GM18519 (cell line): ENCODE measurements around the gene IGSF21.
"Not testable (repeated sequence)": the region's sequence is repeated elsewhere in the genome, so short reads cannot be mapped to it uniquely, and the experiment has no call there.

ENCODE experiments used
- ATAC-seq: cut with Tn5 transposase; IDR thresholded peaks from one replicate; pipeline ENCODE4 v1.9.1; 2021; ENCODE audit warnings: mild to moderate bottlenecking, moderate library complexity; ENCODE audit not compliant: unreplicated experiment, low FRiP score

Gene IGSF21

DNA sequence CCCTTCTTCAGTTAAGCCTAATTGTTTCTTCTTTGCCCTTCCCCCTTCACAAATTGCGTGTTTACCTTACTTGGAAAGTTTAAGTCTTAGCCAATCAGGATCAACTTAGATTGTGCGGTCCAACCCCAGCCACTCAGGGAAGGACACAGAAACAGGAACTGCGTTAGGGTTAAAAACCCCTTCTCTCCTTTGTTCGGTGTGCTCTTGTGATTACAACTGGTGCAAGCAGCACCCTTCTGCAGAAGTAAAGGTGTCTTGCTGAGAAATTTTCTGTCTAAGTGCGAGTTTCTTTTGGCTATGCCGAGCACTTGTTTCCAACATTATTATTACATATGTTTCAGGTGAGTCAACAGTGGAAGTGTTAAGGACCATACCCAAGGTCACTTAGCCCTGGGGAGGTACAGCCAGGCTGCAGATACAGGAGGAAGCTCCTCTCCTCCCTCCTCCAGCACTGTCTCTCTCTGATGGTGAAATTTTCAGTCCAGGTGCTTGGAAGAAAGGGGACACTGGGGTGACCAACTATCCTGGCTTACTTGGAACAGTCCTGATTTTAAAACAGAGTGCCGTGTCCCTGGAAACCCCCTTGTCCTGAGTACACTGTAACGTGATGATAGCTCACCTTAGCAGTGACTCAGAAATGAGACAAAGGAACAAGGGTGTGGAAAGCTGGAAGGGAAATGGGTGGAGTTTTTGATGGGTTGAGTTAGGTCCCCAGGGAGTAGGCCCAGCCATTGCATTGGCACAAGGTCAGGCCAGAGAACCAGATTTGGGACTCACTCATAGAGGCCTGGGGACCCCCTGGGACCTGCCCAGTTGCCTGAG is 304.4 kb downstream of the IGSF21 start:
- ATAC-seq = no peak

GRCh38 chr1:18412882-18413353 is 305.3 kb downstream of the IGSF21 start:
- ATAC-seq = no peak

- ATAC-seq = no peak
Measured at GRCh38 chr1:18413541-18414305, 306.1 kb downstream of the IGSF21 start.

- ATAC-seq = no peak
Measured at GRCh38 chr1:18414321-18414720, 306.7 kb downstream of the IGSF21 start.

DNA sequence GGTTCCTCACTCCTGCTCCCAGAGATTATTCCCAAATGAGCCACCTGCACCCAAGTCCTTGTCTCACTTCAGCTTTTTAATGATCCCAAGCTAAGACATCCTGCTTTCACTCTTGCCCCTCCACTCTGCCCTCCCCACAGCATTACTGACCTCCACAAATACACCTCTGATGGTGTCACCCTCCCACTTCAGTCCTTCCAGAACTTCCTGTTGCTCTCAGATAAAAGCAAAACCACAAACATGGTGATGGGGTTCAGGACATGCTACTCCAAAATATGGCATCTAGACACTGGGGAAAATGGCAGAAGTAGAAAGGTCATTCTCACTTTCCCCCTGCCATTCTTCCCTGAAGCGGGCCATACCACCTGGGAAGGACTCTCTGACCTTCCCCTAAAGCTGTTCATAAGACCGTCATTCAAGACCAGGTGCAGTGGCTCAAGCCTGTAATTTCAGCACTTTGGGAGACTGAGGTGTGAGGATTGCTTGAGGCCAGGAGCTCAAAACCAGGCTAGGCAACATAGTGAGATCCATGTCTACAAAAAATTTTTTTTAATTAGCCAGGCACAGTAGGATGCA is 307.4 kb downstream of the IGSF21 start:
- ATAC-seq = no peak

DNA sequence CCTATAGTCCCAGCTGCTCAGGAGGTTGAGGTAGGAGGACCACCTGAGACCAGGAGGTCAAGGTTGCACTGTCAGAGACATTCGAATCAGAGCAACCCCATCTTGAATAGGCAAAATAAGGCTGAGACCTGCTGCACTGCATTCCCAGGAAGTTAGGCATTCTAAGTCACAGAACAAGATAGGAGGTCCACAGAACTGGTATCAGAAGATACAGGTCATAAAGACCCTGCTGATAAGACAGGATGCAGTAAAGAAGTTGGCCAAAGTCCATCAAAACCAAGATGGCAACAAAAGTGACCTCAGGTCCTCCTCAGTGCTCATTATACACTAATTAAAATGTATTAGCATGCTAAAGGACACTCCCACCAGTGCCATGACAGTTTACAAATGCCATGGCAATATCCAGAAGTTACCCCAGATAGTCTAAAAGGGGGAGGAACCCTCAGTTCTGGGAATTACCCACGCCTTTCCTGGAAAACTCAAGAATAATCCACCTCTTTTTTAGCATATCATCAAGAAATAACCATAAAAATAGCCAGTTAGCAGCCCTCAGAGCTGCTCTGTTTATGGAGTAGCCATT is 307.9 kb downstream of the IGSF21 start:
- ATAC-seq = no peak

GRCh38 chr1:18416126-18416525 is 308.5 kb downstream of the IGSF21 start:
- ATAC-seq = not testable (repeated sequence)

DNA sequence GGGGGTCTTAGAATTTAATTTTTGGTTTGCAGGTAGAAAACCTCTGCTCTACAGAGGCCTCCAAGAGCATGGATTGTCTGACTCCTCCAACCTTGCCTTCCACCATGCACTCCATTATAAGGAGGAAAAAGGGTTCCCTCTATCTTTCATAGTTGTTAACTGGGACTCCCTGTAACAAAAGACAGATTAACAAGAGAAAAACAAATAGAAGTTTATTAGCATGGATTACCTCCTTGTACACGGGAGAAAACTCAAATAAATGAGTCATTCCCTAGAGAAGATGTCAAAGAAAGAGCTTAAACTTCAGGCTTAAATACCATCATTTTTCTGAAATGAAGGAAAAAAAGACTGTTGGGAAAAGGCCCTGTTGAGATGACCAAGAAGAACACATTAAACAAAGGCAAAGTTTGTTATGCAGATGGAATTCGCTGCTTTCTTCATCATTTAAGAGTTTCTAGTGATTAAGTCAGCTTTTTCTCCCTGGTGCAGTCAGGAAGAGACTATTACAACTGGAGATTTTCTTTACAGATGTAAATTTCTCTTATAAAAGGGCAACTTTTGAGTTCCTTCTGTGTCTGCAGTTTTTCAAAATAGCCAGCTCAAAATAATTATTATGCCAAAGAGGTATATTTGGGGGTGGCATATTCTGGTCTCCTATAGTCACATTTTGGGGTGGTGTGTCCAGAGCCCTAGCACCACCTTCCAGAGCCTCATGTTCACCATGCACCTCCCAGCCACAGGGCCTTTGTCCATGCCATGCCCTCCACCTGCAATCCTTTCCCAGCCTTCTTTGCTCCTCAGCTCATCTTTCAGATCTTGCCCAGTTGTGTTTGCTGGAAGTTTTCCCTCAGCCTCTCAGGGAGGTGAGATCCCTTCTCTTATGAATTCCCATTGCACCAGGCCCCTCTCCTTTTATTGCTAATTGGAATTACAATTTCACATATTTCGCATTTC is 310.0 kb downstream of the IGSF21 start:
- ATAC-seq = no peak

DNA sequence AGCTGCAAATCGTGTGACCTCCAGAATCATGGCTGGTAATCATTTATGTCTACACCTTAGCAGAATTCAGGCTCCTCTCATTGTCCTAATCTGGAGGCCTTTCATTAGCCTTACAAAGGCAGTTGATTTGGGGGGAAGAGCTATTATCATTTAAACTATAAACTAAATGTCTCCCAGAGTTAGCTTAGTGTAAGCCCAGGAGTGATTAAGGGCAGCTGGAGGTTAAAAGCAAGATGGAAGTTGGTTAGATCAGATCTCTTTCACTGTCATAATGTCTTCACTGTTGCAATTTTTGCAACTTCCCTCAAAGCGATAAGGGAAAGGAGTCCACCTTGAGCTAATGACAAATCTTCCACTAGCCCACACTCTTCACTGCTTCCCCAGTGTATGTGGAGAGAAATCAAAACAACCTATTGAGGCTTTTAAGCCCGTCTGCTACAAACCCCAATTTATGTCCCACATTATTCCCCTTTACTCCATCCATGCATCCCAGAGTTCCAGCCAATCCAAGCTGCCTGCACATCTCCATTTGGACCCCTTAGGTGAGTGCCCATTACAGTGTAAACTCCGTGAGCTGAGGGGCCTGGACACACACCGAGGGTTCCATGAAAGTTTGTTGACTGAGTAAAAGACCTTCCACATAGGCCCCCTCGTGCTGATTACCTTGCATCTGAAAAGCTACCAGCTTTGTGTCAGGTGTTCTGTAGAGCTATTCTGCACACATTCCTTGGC is 311.7 kb downstream of the IGSF21 start:
- no peak for ATAC-seq

GRCh38 chr1:18419845-18420184 is 312.2 kb downstream of the IGSF21 start:
- no peak for ATAC-seq

GRCh38 chr1:18422076-18422777 is 314.6 kb downstream of the IGSF21 start:
- ATAC-seq = no peak

DNA sequence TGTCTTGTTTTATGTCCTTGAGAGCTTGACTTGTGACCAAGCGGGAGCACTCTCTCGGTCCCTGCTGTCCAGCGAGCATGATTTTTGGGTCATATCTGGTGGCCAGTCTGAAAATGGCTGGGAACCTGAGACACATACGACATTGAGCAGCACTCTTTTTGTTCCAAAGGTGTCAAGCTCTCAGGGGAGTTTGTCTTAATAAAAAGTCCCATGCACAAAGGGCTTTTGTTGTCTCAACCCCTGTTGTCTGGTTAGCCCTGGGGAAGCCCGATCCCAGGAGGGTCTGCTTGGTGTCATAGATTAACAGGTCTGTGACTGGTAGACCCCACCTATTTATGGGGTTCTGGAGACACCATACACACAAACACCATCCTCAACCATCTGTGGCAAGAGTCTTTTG is 315.4 kb downstream of the IGSF21 start:
- ATAC-seq = no peak

DNA sequence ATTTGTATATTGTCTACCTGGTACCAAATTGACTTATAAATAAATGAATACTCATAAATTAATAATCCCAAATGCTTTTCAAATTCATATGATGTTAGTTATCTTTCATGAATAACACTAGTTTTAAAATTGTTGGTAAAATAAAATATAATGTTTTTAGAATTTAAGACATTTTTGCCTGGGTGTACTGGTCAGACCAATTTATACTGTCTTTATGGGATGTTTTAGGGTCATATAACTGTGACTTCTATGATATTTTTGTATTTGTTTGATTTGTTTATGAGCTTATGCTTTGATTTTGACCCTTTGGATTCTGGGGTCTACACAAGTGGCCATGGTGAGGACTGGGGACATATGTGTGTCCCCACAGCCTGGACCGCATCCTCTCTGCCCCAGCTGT is 319.0 kb downstream of the IGSF21 start:
- no peak for ATAC-seq
